ENCODE measurements around the gene FBXW10. TPM values are rescaled to one million over a fixed set of nuclear protein-coding genes. Genes with fewer than 3 reads are reported as not detected.

FBXW10 gene
- total RNA-seq, 1 experiment from 2014 or later = not detected

Other genes with a start within 250 kb of the FBXW10 start
- gene TBC1D28, start 99.7 kb upstream of the FBXW10 start, total RNA-seq (2021) = not detected in 2 replicates
- gene FOXO3B, start 61.7 kb upstream of the FBXW10 start, total RNA-seq (2021) = 10.3 and 11.1 TPM in 2 replicates
- gene TVP23B, start 37.1 kb downstream of the FBXW10 start, total RNA-seq (2021) = 26.5 and 31.6 TPM in 2 replicates
- 72.1 and 73.4 TPM in 2 replicates for gene PRPSAP2, start 114.1 kb downstream of the FBXW10 start, total RNA-seq (2021)
- gene SLC5A10, start 208.1 kb downstream of the FBXW10 start, total RNA-seq (2021) = not detected in 2 replicates

Measured in A673 (cell line).